Fibroblast of lung (primary cell): ENCODE results near the gene DGKZ.
"Not testable (repeated sequence)": the region's sequence is repeated elsewhere in the genome, so short reads cannot be mapped to it uniquely, and the experiment has no call there.

Experiments
- EZH2 ChIP-seq: IDR thresholded peaks from 2 replicates; pipeline ENCODE4 v1.5.1; 2012; ENCODE audit warnings: low read length, control low read depth, mild to moderate bottlenecking; ENCODE audit errors: missing control alignments
- TF ChIP-seq, protein P1 (sequence below), 2 donors: IDR thresholded peaks in 1 of 2; conservative IDR thresholded peaks in 1 of 2; 1 replicate in 1 of 2; 2 replicates in 1 of 2; pipeline ENCODE4 v1.5.1; 2011 to 2012; ENCODE audit warnings: low read length in 2 of 2, control low read depth in 1 of 2, inconsistent platforms in 1 of 2, low read depth in 1 of 2, mild to moderate bottlenecking in 1 of 2

DNA sequence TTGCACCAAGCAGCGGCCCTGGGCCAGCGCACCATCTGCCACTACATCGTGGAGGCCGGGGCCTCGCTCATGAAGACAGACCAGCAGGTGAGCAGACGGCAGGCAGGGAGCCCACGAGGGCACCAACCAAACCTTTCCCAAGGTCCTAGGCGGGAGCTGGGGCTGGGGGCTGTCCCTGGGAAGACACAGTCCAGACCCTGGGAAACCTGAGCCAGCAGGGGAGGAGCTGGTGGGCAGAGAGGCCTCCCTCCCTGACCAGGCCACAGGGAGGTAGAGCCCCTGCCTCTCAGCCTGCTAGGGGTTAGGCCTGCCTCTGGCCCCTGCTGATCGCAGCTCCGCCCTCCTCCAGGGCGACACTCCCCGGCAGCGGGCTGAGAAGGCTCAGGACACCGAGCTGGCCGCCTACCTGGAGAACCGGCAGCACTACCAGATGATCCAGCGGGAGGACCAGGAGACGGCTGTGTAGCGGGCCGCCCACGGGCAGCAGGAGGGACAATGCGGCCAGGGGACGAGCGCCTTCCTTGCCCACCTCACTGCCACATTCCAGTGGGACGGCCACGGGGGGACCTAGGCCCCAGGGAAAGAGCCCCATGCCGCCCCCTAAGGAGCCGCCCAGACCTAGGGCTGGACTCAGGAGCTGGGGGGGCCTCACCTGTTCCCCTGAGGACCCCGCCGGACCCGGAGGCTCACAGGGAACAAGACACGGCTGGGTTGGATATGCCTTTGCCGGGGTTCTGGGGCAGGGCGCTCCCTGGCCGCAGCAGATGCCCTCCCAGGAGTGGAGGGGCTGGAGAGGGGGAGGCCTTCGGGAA lies 32.4 kb downstream of the DGKZ start:
- TF ChIP-seq, protein P1, sequence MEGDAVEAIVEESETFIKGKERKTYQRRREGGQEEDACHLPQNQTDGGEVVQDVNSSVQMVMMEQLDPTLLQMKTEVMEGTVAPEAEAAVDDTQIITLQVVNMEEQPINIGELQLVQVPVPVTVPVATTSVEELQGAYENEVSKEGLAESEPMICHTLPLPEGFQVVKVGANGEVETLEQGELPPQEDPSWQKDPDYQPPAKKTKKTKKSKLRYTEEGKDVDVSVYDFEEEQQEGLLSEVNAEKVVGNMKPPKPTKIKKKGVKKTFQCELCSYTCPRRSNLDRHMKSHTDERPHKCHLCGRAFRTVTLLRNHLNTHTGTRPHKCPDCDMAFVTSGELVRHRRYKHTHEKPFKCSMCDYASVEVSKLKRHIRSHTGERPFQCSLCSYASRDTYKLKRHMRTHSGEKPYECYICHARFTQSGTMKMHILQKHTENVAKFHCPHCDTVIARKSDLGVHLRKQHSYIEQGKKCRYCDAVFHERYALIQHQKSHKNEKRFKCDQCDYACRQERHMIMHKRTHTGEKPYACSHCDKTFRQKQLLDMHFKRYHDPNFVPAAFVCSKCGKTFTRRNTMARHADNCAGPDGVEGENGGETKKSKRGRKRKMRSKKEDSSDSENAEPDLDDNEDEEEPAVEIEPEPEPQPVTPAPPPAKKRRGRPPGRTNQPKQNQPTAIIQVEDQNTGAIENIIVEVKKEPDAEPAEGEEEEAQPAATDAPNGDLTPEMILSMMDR (conservative IDR thresholded peaks at IDR 0.05 in 1 of 2, IDR thresholded peaks at IDR 0.05 in 1 of 2; ENCODE audit: low read depth in 1 of 2, low read length in 2 of 2) = not testable (repeated sequence)
- not testable (repeated sequence) for TF ChIP-seq EZH2
